Amygdala (tissue), 56 donors: ENCODE data around the gene CSTPP1.

ENCODE experiments used
- DNase-seq, 56 donors: peaks; one replicate each; lab custom pipeline; 2025; lab: John Stamatoyannopoulos, UW

Gene CSTPP1

GRCh38 chr11:47021527-47021818 is 84.9 kb downstream of the CSTPP1 start:
- DNase-seq = no peak

GRCh38 chr11:47021965-47022364 is 85.4 kb downstream of the CSTPP1 start:
- no peak for DNase-seq

GRCh38 chr11:47028195-47029093 is 91.9 kb downstream of the CSTPP1 start:
- DNase-seq = no peak

GRCh38 chr11:47033439-47033838 is 96.9 kb downstream of the CSTPP1 start:
- no peak for DNase-seq

GRCh38 chr11:47034091-47034490 is 97.5 kb downstream of the CSTPP1 start:
- no peak for DNase-seq

- no peak for DNase-seq
These were observed 98.5 kb downstream of the CSTPP1 start for GRCh38 chr11:47035108-47035507.

GRCh38 chr11:47044119-47044518 is 107.6 kb downstream of the CSTPP1 start:
- no peak for DNase-seq

GRCh38 chr11:47047972-47048371 is 111.4 kb downstream of the CSTPP1 start:
- no peak for DNase-seq

GRCh38 chr11:47050284-47050683 is 113.7 kb downstream of the CSTPP1 start:
- no peak for DNase-seq

GRCh38 chr11:47051217-47051616 is 114.7 kb downstream of the CSTPP1 start:
- DNase-seq = no peak

- DNase-seq = no peak
These were observed 115.6 kb downstream of the CSTPP1 start for GRCh38 chr11:47052165-47052564.

- no peak for DNase-seq
These were observed 116.0 kb downstream of the CSTPP1 start for GRCh38 chr11:47052576-47052975.

GRCh38 chr11:47055534-47055933 is 119.0 kb downstream of the CSTPP1 start:
- no peak for DNase-seq

GRCh38 chr11:47056261-47056915 is 119.8 kb downstream of the CSTPP1 start:
- no peak for DNase-seq

- DNase-seq = no peak
These were observed 120.8 kb downstream of the CSTPP1 start for GRCh38 chr11:47057365-47057764.

GRCh38 chr11:47060807-47061206 is 124.2 kb downstream of the CSTPP1 start:
- no peak for DNase-seq

GRCh38 chr11:47061429-47062178 is 125.0 kb downstream of the CSTPP1 start:
- no peak for DNase-seq

GRCh38 chr11:47062736-47063135 is 126.2 kb downstream of the CSTPP1 start:
- no peak for DNase-seq

- no peak for DNase-seq
These were observed 130.8 kb downstream of the CSTPP1 start for GRCh38 chr11:47067401-47067800.

GRCh38 chr11:47070769-47071168 is 134.2 kb downstream of the CSTPP1 start:
- DNase-seq = no peak

GRCh38 chr11:47071341-47071740 is 134.8 kb downstream of the CSTPP1 start:
- DNase-seq = no peak
